MCF 10A (cell line): Measurements from ENCODE around the gene LRRC3C. TPM values are rescaled to one million over a fixed set of nuclear protein-coding genes. Genes with fewer than 3 reads are reported as not detected.
"Not testable (repeated sequence)": the region's sequence is repeated elsewhere in the genome, so short reads cannot be mapped to it uniquely, and the experiment has no call there.

ENCODE experiments used
- BruUV-seq: library from RNA; stranded (reverse); fragments of 400-500 nt; replicated peaks from 2 replicates; lab custom pipeline; 2021; lab: Mats Ljungman, UMichigan
- CTCF ChIA-PET: fragments of 300-600 bp; sonication (Branson Sonifier 250); formaldehyde crosslinking; extraction: SDS; loops from one replicate; lab custom pipeline; 2021; ENCODE audit warnings: antibody characterized with exemption, inconsistent platforms; lab: Yijun Ruan, JAX
- POLR2A ChIA-PET: fragments of 300-600, 350-650 bp; sonication (Branson Sonifier 250); formaldehyde crosslinking; extraction: SDS; loops from one replicate; lab custom pipeline; 2020; ENCODE audit warnings: antibody characterized with exemption, inconsistent platforms; lab: Yijun Ruan, JAX
- DNase-seq: peaks from one replicate; pipeline ENCODE4 v3.0.0-alpha.2; 2018; ENCODE audit not compliant: unreplicated experiment
- H3K27ac Mint-ChIP-seq: one replicate; pipeline ENCODE4 v1.8.0; 2022; ENCODE audit warnings: mild to moderate bottlenecking, low read depth, mixed read lengths; ENCODE audit not compliant: unreplicated experiment
- H3K27me3 Mint-ChIP-seq: one replicate; pipeline ENCODE4 v1.8.0; 2022; ENCODE audit warnings: mixed read lengths; ENCODE audit not compliant: insufficient read depth, unreplicated experiment
- H3K36me3 Mint-ChIP-seq: one replicate; pipeline ENCODE4 v1.8.0; 2022; ENCODE audit warnings: mild to moderate bottlenecking, moderate library complexity, mixed read lengths; ENCODE audit not compliant: insufficient read depth, unreplicated experiment
- H3K4me1 Mint-ChIP-seq: one replicate; pipeline ENCODE4 v1.8.0; 2022; ENCODE audit warnings: mixed read lengths; ENCODE audit not compliant: insufficient read depth, unreplicated experiment
- H3K4me3 Mint-ChIP-seq: one replicate; pipeline ENCODE4 v1.8.0; 2022; ENCODE audit warnings: mild to moderate bottlenecking, moderate library complexity, mixed read lengths; ENCODE audit not compliant: unreplicated experiment
- H3K9me3 Mint-ChIP-seq: one replicate; pipeline ENCODE4 v1.8.0; 2022; ENCODE audit warnings: mixed read lengths; ENCODE audit not compliant: unreplicated experiment
- CTCF ChIP-seq: fragments of 200-600 bp; IDR thresholded peaks from one replicate; pipeline ENCODE4 v1.8.0; 2022; ENCODE audit warnings: antibody characterized with exemption, mild to moderate bottlenecking; ENCODE audit not compliant: unreplicated experiment
- intact Hi-C: fragments of 100-400 bp; cut with micrococcal nuclease; formaldehyde crosslinking; loops from 2 replicates; pipeline ENCODE4 v1.14.1; 2022
- total RNA-seq: library from RNA; stranded (reverse); gene quantifications from 2 replicates; pipeline ENCODE4 v1.2.3, GENCODE V29; 2022

Gene LRRC3C
- total RNA-seq, 1 experiment from 2014 or later: not detected

- no peaks in the 10 kb centered on the region for H3K9me3 Mint-ChIP-seq
- intact Hi-C loops: no loop called here
- peaks cover 95% of the 10 kb centered on the region for H3K27me3 Mint-ChIP-seq
- no peaks in the 10 kb centered on the region for H3K4me1 Mint-ChIP-seq
- DNase-seq: no peak
- ChIA-PET CTCF (interaction anchor here (0.6 to 1.0 kb wide), 4 partner anchors 12 to 292 kb away, joined by 3 read pairs; no protein-coding TSS in a partner anchor), POLR2A (interaction anchor here (0.6 to 0.9 kb wide), 3 partner anchors 85 to 206 kb away, joined by 3 read pairs; no protein-coding TSS in a partner anchor)
- no peak overlapping the region for H3K27ac Mint-ChIP-seq
- H3K4me3 Mint-ChIP-seq: no peak overlapping the region
- no peaks in the 10 kb centered on the region for H3K36me3 Mint-ChIP-seq
- no peak for TF ChIP-seq CTCF
- BruUV-seq: no TSS peak
Measured at GRCh38 chr17:39894681-39895376, 32.7 kb upstream of the LRRC3C start.

- peaks cover 67% of the 10 kb centered on the region for H3K27me3 Mint-ChIP-seq
- H3K27ac Mint-ChIP-seq: no peak overlapping the region
- no TSS peak for BruUV-seq
- intact Hi-C loops: no loop called here
- H3K9me3 Mint-ChIP-seq: no peaks in the 10 kb centered on the region
- H3K4me1 Mint-ChIP-seq: no peaks in the 10 kb centered on the region
- ChIA-PET POLR2A (interaction anchor here (0.6 kb wide), 1 partner anchor 348 kb away, joined by 4 read pairs; no protein-coding TSS in a partner anchor), CTCF (no interaction called here)
- TF ChIP-seq CTCF: no peak
- H3K4me3 Mint-ChIP-seq: no peak overlapping the region
- H3K36me3 Mint-ChIP-seq: no peaks in the 10 kb centered on the region
- DNase-seq: no peak
Measured at GRCh38 chr17:39898088-39898487, 29.4 kb upstream of the LRRC3C start.

- no peak for TF ChIP-seq CTCF
- DNase-seq: no peak
- intact Hi-C loops: no loop called here
- ChIA-PET CTCF (no interaction called here), POLR2A (no interaction called here)
- H3K9me3 Mint-ChIP-seq: no peaks in the 10 kb centered on the region
- H3K27me3 Mint-ChIP-seq: peaks cover 56% of the 10 kb centered on the region
- no peak overlapping the region for H3K27ac Mint-ChIP-seq
- no peaks in the 10 kb centered on the region for H3K4me1 Mint-ChIP-seq
- H3K36me3 Mint-ChIP-seq: no peaks in the 10 kb centered on the region
- BruUV-seq: no TSS peak
- H3K4me3 Mint-ChIP-seq: no peak overlapping the region
Measured at GRCh38 chr17:39899215-39899614, 28.3 kb upstream of the LRRC3C start.

- DNase-seq, H3K36me3 Mint-ChIP-seq, H3K4me3 Mint-ChIP-seq, intact Hi-C loops, H3K9me3 Mint-ChIP-seq, H3K4me1 Mint-ChIP-seq, H3K27ac Mint-ChIP-seq, BruUV-seq: not testable (repeated sequence)
- ChIA-PET POLR2A (interaction anchor here (0.7 kb wide), 2 partner anchors 83 to 211 kb away, joined by 3 read pairs; no protein-coding TSS in a partner anchor), CTCF (interaction anchor here (0.7 kb wide), 2 partner anchors 372 to 546 kb away, joined by 3 to 4 read pairs; no protein-coding TSS in a partner anchor)
- peaks cover 28% of the 10 kb centered on the region for H3K27me3 Mint-ChIP-seq
Measured at GRCh38 chr17:39902027-39902426, 25.5 kb upstream of the LRRC3C start.
